ENCODE measurements around the gene HRH1.

GRCh38 chr3:11212299-11212608 is 58.0 kb downstream of the HRH1 start:
- TF ChIP-seq, protein P1, sequence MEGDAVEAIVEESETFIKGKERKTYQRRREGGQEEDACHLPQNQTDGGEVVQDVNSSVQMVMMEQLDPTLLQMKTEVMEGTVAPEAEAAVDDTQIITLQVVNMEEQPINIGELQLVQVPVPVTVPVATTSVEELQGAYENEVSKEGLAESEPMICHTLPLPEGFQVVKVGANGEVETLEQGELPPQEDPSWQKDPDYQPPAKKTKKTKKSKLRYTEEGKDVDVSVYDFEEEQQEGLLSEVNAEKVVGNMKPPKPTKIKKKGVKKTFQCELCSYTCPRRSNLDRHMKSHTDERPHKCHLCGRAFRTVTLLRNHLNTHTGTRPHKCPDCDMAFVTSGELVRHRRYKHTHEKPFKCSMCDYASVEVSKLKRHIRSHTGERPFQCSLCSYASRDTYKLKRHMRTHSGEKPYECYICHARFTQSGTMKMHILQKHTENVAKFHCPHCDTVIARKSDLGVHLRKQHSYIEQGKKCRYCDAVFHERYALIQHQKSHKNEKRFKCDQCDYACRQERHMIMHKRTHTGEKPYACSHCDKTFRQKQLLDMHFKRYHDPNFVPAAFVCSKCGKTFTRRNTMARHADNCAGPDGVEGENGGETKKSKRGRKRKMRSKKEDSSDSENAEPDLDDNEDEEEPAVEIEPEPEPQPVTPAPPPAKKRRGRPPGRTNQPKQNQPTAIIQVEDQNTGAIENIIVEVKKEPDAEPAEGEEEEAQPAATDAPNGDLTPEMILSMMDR (IDR thresholded peaks at IDR 0.05), result no peak
- TF ChIP-seq POLR2A (IDR thresholded peaks at IDR 0.05), result no peak

All from heart left ventricle (tissue), 13 donors.